ENCODE results near the gene LDLRAD3. TPM values are rescaled to one million over a fixed set of nuclear protein-coding genes. Genes with fewer than 3 reads are reported as not detected.

Gene LDLRAD3
- total RNA-seq, 4 donors from 2014 or later, result 0.37 to 43.2 (median 3.7) TPM

GRCh38 chr11:36053862-36054261, 110.0 kb downstream of the LDLRAD3 start:
- in situ Hi-C loops (cut with MboI; ENCODE audit: low pct_ligation_motif_present in 1 of 4, low pct_unique_long_range_greater_than_20kb in 1 of 4, low sequenced_read_pairs in 3 of 4), result no loop called here
- no peak for TF ChIP-seq CTCF (IDR thresholded peaks at IDR 0.05)
- TF ChIP-seq POLR2AphosphoS5 (IDR thresholded peaks at IDR 0.05), result no peak
- no peak for TF ChIP-seq EP300 (IDR thresholded peaks at IDR 0.05; ENCODE audit: low read depth)
- TF ChIP-seq POLR2A (IDR thresholded peaks at IDR 0.05), result no peak
- no peak for DNase-seq
- H3K27ac ChIP-seq, result no peak overlapping the region
- H3K4me1 ChIP-seq, result no peaks in the 10 kb centered on the region
- no peaks in the 10 kb centered on the region for H3K27me3 ChIP-seq
- H3K9me3 ChIP-seq, result no peaks in the 10 kb centered on the region
- no peaks in the 10 kb centered on the region for H3K36me3 ChIP-seq
- 70 to 79% methylated on average over 3 of the region's 3 CpGs for WGBS, 2 donors (ENCODE audit: low coverage in 1 of 2)
- H3K4me3 ChIP-seq, result no peak overlapping the region
- intact Hi-C loops (cut with DNase I; ENCODE audit: low total_unique reads), result no loop called here

- H3K4me3 ChIP-seq, result no peak overlapping the region
- no peaks in the 10 kb centered on the region for H3K36me3 ChIP-seq
- H3K9me3 ChIP-seq, result no peaks in the 10 kb centered on the region
- H3K4me1 ChIP-seq, result no peaks in the 10 kb centered on the region
- intact Hi-C loops (cut with DNase I; ENCODE audit: low total_unique reads), result no loop called here
- in situ Hi-C loops (cut with MboI; ENCODE audit: low pct_ligation_motif_present in 1 of 4, low pct_unique_long_range_greater_than_20kb in 1 of 4, low sequenced_read_pairs in 3 of 4), result no loop called here
- no peak for DNase-seq
- H3K27me3 ChIP-seq, result no peaks in the 10 kb centered on the region
- TF ChIP-seq POLR2A (IDR thresholded peaks at IDR 0.05) (no peak), EP300 (IDR thresholded peaks at IDR 0.05; ENCODE audit: low read depth) (no peak), CTCF (IDR thresholded peaks at IDR 0.05) (no peak), POLR2AphosphoS5 (IDR thresholded peaks at IDR 0.05) (no peak)
- H3K27ac ChIP-seq, result no peak overlapping the region
- 86 to 100% methylated on average over 1 of the region's 1 CpG for whole genome bisulfite sequencing, 2 donors (ENCODE audit: low coverage in 1 of 2)
Observed at GRCh38 chr11:36054628-36055027, 110.8 kb downstream of the LDLRAD3 start.

GRCh38 chr11:36056160-36056751, 112.4 kb downstream of the LDLRAD3 start:
- Histone ChIP-seq H3K4me3 (no peak overlapping the region), H3K27me3 (no peaks in the 10 kb centered on the region), H3K9me3 (no peaks in the 10 kb centered on the region), H3K36me3 (no peaks in the 10 kb centered on the region), H3K4me1 (no peaks in the 10 kb centered on the region), H3K27ac (no peak overlapping the region)
- intact Hi-C loops (cut with DNase I; ENCODE audit: low total_unique reads), result no loop called here
- peak in 4 of 5 experiments; percentile 8 to 39 (median 27) for TF ChIP-seq CTCF (IDR thresholded peaks at IDR 0.05)
- no peak for TF ChIP-seq POLR2AphosphoS5 (IDR thresholded peaks at IDR 0.05)
- DNase-seq, result no peak
- WGBS, 2 donors (ENCODE audit: low coverage in 1 of 2), result 89 to 100% methylated on average over 1 to 8 of the region's 8 CpGs
- in situ Hi-C loops (cut with MboI; ENCODE audit: low pct_ligation_motif_present in 1 of 4, low pct_unique_long_range_greater_than_20kb in 1 of 4, low sequenced_read_pairs in 3 of 4), result no loop called here

GRCh38 chr11:36057379-36058042, 113.6 kb downstream of the LDLRAD3 start:
- intact Hi-C loops (cut with DNase I; ENCODE audit: low total_unique reads) (no loop called here), in situ Hi-C loops (cut with MboI; ENCODE audit: low pct_ligation_motif_present in 1 of 4, low pct_unique_long_range_greater_than_20kb in 1 of 4, low sequenced_read_pairs in 3 of 4) (no loop called here)
- WGBS, 2 donors (ENCODE audit: low coverage in 1 of 2), result 75 to 77% methylated on average over 8 to 9 of the region's 9 CpGs
- Histone ChIP-seq H3K27me3 (no peaks in the 10 kb centered on the region), H3K4me3 (no peak overlapping the region), H3K27ac (peak overlapping the region in 1 of 4 donors; percentile 21), H3K36me3 (no peaks in the 10 kb centered on the region), H3K4me1 (no peaks in the 10 kb centered on the region), H3K9me3 (no peaks in the 10 kb centered on the region)
- TF ChIP-seq POLR2AphosphoS5 (IDR thresholded peaks at IDR 0.05) (no peak), EP300 (IDR thresholded peaks at IDR 0.05; ENCODE audit: low read depth) (no peak), POLR2A (IDR thresholded peaks at IDR 0.05) (no peak), CTCF (IDR thresholded peaks at IDR 0.05) (no peak)
- DNase-seq, result peak; percentile 15
